SU-DHL-6 (cell line): ENCODE measurements around the gene HAGHL.

ENCODE experiments used
- H2AFZ ChIP-seq: fragments of 200-600 bp; sonication (generic); 2 replicates; pipeline ENCODE4 v1.6.1; 2014; ENCODE audit warnings: low read depth, mild to moderate bottlenecking, moderate library complexity, mixed read lengths, antibody characterized with exemption, low read length; ENCODE audit not compliant: severe bottlenecking
- H3F3A ChIP-seq: fragments of 200-600 bp; shearing (Covaris generic); 2 replicates; pipeline ENCODE4 v1.6.0; 2016; ENCODE audit warnings: antibody characterized with exemption, mild to moderate bottlenecking; ENCODE audit not compliant: insufficient read depth
- H3K27ac ChIP-seq: fragments of 200-600 bp; sonication (generic); 2 replicates; pipeline ENCODE4 v1.5.1; 2016; ENCODE audit warnings: low read depth, mild to moderate bottlenecking, low read length, moderate library complexity, mixed read lengths
- H3K27me3 ChIP-seq: fragments of 200-600 bp; sonication (generic), shearing (Covaris generic); 2 replicates; pipeline ENCODE4 v1.6.0; 2014; ENCODE audit warnings: mild to moderate bottlenecking, low read length
- H3K36me3 ChIP-seq: fragments of 200-600 bp; sonication (generic); 2 replicates; pipeline ENCODE4 v1.6.1; 2014; ENCODE audit warnings: mild to moderate bottlenecking, low read length, mixed read lengths
- H3K4me2 ChIP-seq: fragments of 300-600, 200-600 bp; shearing (Covaris generic), sonication (generic); 2 replicates; pipeline ENCODE4 v1.6.0; 2014; ENCODE audit warnings: low read length, low read depth, mild to moderate bottlenecking; ENCODE audit not compliant: poor library complexity, severe bottlenecking
- H3K4me3 ChIP-seq: fragments of 200-600 bp; sonication (generic); 2 replicates; pipeline ENCODE4 v1.5.1; 2014; ENCODE audit warnings: antibody characterized with exemption, low read length, mild to moderate bottlenecking, mixed read lengths; ENCODE audit not compliant: insufficient read depth, poor library complexity, severe bottlenecking
- H3K79me2 ChIP-seq: fragments of 200-600 bp; sonication (generic); 2 replicates; pipeline ENCODE4 v1.6.1; 2014; ENCODE audit warnings: mild to moderate bottlenecking, low read length, moderate library complexity; ENCODE audit not compliant: insufficient read depth
- H3K9ac ChIP-seq: fragments of 200-600 bp; sonication (generic); 2 replicates; pipeline ENCODE4 v1.7.0; 2014; ENCODE audit warnings: mild to moderate bottlenecking, low read length
- H3K9me2 ChIP-seq: fragments of 200-600 bp; sonication (generic); replicated peaks from 2 replicates; pipeline ENCODE4 v1.6.1; 2014; ENCODE audit warnings: low read length; ENCODE audit not compliant: insufficient read depth
- H3K9me3 ChIP-seq: fragments of 200-600 bp; sonication (generic); 2 replicates; pipeline ENCODE4 v1.6.1; 2014; ENCODE audit warnings: low read length, mixed read lengths; ENCODE audit not compliant: insufficient read depth
- H4K20me1 ChIP-seq: fragments of 200-600 bp; sonication (generic); 2 replicates; pipeline ENCODE4 v1.6.1; 2014; ENCODE audit warnings: low read depth, mild to moderate bottlenecking, antibody characterized with exemption, low read length, moderate library complexity, mixed read lengths
- CTCF ChIP-seq: fragments of 200-600 bp; sonication (generic); IDR thresholded peaks from one replicate; pipeline ENCODE4 v1.5.1; 2017; ENCODE audit warnings: antibody characterized with exemption, mild to moderate bottlenecking, low read length, moderate library complexity; ENCODE audit not compliant: insufficient read depth, poor library complexity, severe bottlenecking
- EZH2phosphoT487 ChIP-seq: fragments of 200-600 bp; sonication (generic), shearing (Covaris generic); conservative IDR thresholded peaks from 2 replicates; pipeline ENCODE4 v1.6.1; 2018; ENCODE audit warnings: mild to moderate bottlenecking, antibody characterized with exemption, low read length, moderate library complexity, mixed read lengths

The HAGHL gene

GRCh38 chr16:678858-679813 is 47.8 kb upstream of the HAGHL start:
- H3F3A ChIP-seq = peaks cover 9% of the 10 kb centered on the region; the same call in 1 of the 2 replicates
- no peaks in the 10 kb centered on the region for H3K9me3 ChIP-seq
- peaks cover 23% of the 10 kb centered on the region; the same call in 1 of the 2 replicates for H3K79me2 ChIP-seq
- H3K36me3 ChIP-seq = no peaks in the 10 kb centered on the region
- H3K27ac ChIP-seq = peak overlapping the region; percentile 69
- H2AFZ ChIP-seq = peak overlapping the region; percentile 90
- peak overlapping the region; percentile 63 for H3K4me2 ChIP-seq
- TF ChIP-seq EZH2phosphoT487 = no peak
- no peak for TF ChIP-seq CTCF
- H3K4me3 ChIP-seq = peak overlapping the region; percentile 32
- no peaks in the 10 kb centered on the region for H4K20me1 ChIP-seq
- H3K9ac ChIP-seq = peak overlapping the region; percentile 49
- no peaks in the 10 kb centered on the region for H3K9me2 ChIP-seq
- H3K27me3 ChIP-seq = no peaks in the 10 kb centered on the region

GRCh38 chr16:679814-680624 is 46.9 kb upstream of the HAGHL start, which contains the start of gene STUB1:
TSS of gene STUB1 (plus strand) at chr16:680410. CDS start at chr16:680526, 116 bp downstream.
- peak within 1 kb of the TSS; percentile 63 for H3K4me2 ChIP-seq
- H3K4me3 ChIP-seq = peak within 1 kb of the TSS; percentile 62
- no peaks in the 10 kb centered on the region for H3K9me2 ChIP-seq
- no peaks in the 10 kb centered on the region for H3K27me3 ChIP-seq
- peak within 1 kb of the TSS; percentile 75 for H3K9ac ChIP-seq
- H3K9me3 ChIP-seq = no peaks in the 10 kb centered on the region
- H3K36me3 ChIP-seq = no peaks in the 10 kb centered on the region
- TF ChIP-seq EZH2phosphoT487 (no peak), CTCF (no peak)
- no peaks in the 10 kb centered on the region for H4K20me1 ChIP-seq
- peaks cover 9% of the 10 kb centered on the region; the same call in 1 of the 2 replicates for H3F3A ChIP-seq
- H3K79me2 ChIP-seq = peaks cover 23% of the 10 kb centered on the region; the same call in 1 of the 2 replicates
- peak within 1 kb of the TSS; percentile 90 for H2AFZ ChIP-seq
- peak within 1 kb of the TSS; percentile 69 for H3K27ac ChIP-seq

- no peak for TF ChIP-seq EZH2phosphoT487
- TF ChIP-seq CTCF = no peak
- H4K20me1 ChIP-seq = no peaks in the 10 kb centered on the region
- peaks cover 9% of the 10 kb centered on the region; the same call in 1 of the 2 replicates for H3F3A ChIP-seq
- no peaks in the 10 kb centered on the region for H3K27me3 ChIP-seq
- no peaks in the 10 kb centered on the region for H3K36me3 ChIP-seq
- H3K4me3 ChIP-seq = peak overlapping the region; percentile 62
- peak overlapping the region; percentile 57 for H3K4me2 ChIP-seq
- no peaks in the 10 kb centered on the region for H3K9me3 ChIP-seq
- no peaks in the 10 kb centered on the region for H3K9me2 ChIP-seq
- peaks cover 23% of the 10 kb centered on the region; the same call in 1 of the 2 replicates for H3K79me2 ChIP-seq
- peak overlapping the region; percentile 75 for H3K9ac ChIP-seq
- H3K27ac ChIP-seq = peak overlapping the region; percentile 51
- no peak overlapping the region for H2AFZ ChIP-seq
These were observed 46.3 kb upstream of the HAGHL start for GRCh38 chr16:680625-680945.
